Body of pancreas (tissue), 4 donors: ENCODE data around the gene TMEM184B. TPM values are rescaled to one million over a fixed set of nuclear protein-coding genes. Genes with fewer than 3 reads are reported as not detected.

ENCODE experiments used
- ATAC-seq: fragments of 150-250 bp; one replicate; pipeline ENCODE4 v1.9.1; 2016
- DNase-seq, 4 donors: peaks; one replicate each; pipeline ENCODE4 v3.0.0-alpha.2; 2019
- H3K27ac ChIP-seq, 4 donors: fragments of 200-600 bp; sonication (generic); 1 replicate in 3 of 4; 2 replicates in 1 of 4; pipeline versions ENCODE4 v1.5.1 to v1.6.1; 2016 to 2019; ENCODE audit warnings: mild to moderate bottlenecking in 1 of 4, mixed read lengths in 1 of 4, moderate library complexity in 1 of 4
- H3K27me3 ChIP-seq, 2 donors: fragments of 200-600 bp; sonication (generic); one replicate each; pipeline ENCODE4 v1.6.0; 2016; ENCODE audit warnings: mild to moderate bottlenecking in 1 of 2
- H3K36me3 ChIP-seq, 2 donors: fragments of 200-600 bp; sonication (generic); replicated peaks in 1 of 2; 2 replicates each; pipeline ENCODE4 v1.5.1; 2016; ENCODE audit warnings: low read depth in 2 of 2; ENCODE audit not compliant: insufficient read depth in 1 of 2
- H3K4me1 ChIP-seq: fragments of 200-600 bp; sonication (generic); one replicate; pipeline ENCODE4 v1.6.0; 2016
- H3K4me3 ChIP-seq, 2 donors: fragments of 200-600 bp; sonication (generic); 1 replicate in 1 of 2; 2 replicates in 1 of 2; pipeline ENCODE4 v1.5.1; 2016 to 2019
- H3K9me3 ChIP-seq, 3 donors: fragments of 200-600 bp; sonication (generic); 1 replicate in 2 of 3; 2 replicates in 1 of 3; pipeline ENCODE4 v1.5.1; 2016
- POLR2A ChIP-seq, 3 donors: fragments of 450-650 bp; IDR thresholded peaks; one replicate each; pipeline ENCODE4 v1.6.1; 2016; ENCODE audit warnings: antibody characterized with exemption in 3 of 3, mild to moderate bottlenecking in 2 of 3
- WGBS, 2 donors: methylation state at CpG; one replicate each; pipeline ENCODE4 v1.1.5; 2017; 5-methylcytosine and 5-hydroxymethylcytosine counted together
- intact Hi-C: fragments of 100-400 bp; cut with DNase I; formaldehyde crosslinking; loops from one replicate; pipeline ENCODE4 v1.15.1; 2023
- total RNA-seq, 2 donors: library from RNA; depleted of rRNA; stranded (reverse); fragments of >200 nt; gene quantifications; one replicate each; pipeline ENCODE4 v1.1.0, GENCODE V29; 2016
- TF ChIP-seq, protein P1 (sequence below), 7 experiments: fragments of 450-650 bp in 4 of 7; fragments of 200-600 bp in 3 of 7; sonication (generic) in 3 of 7; IDR thresholded peaks; one replicate each; pipeline ENCODE4 v1.5.1; 2016 to 2019; ENCODE audit warnings: antibody characterized with exemption in 7 of 7

Gene TMEM184B
- total RNA-seq, 2 donors from 2014 or later, result 28.7 to 31.4 TPM

- H3K4me1 ChIP-seq, result peaks cover 59% of the 10 kb centered on the region
- TF ChIP-seq, protein P1, sequence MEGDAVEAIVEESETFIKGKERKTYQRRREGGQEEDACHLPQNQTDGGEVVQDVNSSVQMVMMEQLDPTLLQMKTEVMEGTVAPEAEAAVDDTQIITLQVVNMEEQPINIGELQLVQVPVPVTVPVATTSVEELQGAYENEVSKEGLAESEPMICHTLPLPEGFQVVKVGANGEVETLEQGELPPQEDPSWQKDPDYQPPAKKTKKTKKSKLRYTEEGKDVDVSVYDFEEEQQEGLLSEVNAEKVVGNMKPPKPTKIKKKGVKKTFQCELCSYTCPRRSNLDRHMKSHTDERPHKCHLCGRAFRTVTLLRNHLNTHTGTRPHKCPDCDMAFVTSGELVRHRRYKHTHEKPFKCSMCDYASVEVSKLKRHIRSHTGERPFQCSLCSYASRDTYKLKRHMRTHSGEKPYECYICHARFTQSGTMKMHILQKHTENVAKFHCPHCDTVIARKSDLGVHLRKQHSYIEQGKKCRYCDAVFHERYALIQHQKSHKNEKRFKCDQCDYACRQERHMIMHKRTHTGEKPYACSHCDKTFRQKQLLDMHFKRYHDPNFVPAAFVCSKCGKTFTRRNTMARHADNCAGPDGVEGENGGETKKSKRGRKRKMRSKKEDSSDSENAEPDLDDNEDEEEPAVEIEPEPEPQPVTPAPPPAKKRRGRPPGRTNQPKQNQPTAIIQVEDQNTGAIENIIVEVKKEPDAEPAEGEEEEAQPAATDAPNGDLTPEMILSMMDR (IDR thresholded peaks at IDR 0.05), result no peak
- TF ChIP-seq POLR2A (IDR thresholded peaks at IDR 0.05), result no peak
- intact Hi-C loops, result no loop called here
- peak overlapping the region; percentile 90 to 98 (median 96) for H3K27ac ChIP-seq
- DNase-seq (no peak), ATAC-seq (no peak)
- no peaks in the 10 kb centered on the region for H3K9me3 ChIP-seq
- H3K4me3 ChIP-seq, result no peak overlapping the region
- H3K27me3 ChIP-seq, result no peaks in the 10 kb centered on the region
- WGBS, 2 donors, result 72 to 75% methylated on average over 15 to 22 of the region's 23 CpGs
- H3K36me3 ChIP-seq, result no peaks in the 10 kb centered on the region
Measured at GRCh38 chr22:38314051-38314932, 41.5 kb upstream of the TMEM184B start.

DNA sequence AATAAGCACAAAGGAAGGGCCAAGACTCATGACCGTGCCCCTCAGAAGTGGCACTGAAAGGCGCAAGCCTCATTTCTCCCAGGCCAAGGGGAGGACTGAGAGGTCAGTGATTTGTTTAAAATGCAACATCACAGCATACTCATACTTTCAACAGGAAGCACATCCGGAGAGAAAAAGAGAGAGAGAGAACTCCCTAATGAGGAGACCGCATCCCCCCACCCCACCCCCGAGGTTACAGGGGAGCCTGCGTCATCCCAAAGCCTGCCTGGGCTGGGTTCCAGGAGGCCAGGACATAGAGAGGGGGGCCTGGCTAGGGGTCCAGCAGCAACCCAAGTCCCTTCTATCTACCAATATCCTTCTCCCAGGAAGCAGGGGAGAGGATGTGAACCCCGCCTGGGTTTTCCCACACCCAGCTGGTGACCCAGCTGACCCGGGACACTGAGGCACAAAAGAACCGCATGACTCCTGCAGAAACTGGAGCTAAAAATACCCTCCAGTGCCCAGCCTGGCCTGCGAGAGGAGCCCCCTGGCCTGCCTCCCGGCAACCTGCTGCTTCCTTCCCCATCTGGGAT, 40.7 kb upstream of the TMEM184B start:
- DNase-seq (peak in 3 of 4 donors; percentile 42 to 44 (median 42)), ATAC-seq (no peak)
- H3K4me3 ChIP-seq, result no peak overlapping the region
- H3K27me3 ChIP-seq, result no peaks in the 10 kb centered on the region
- peaks cover 57% of the 10 kb centered on the region for H3K4me1 ChIP-seq
- no peak for TF ChIP-seq POLR2A (IDR thresholded peaks at IDR 0.05)
- TF ChIP-seq, protein P1 (IDR thresholded peaks at IDR 0.05), result no peak
- 47 to 67% methylated on average over 6 to 11 of the region's 11 CpGs for WGBS, 2 donors
- no peaks in the 10 kb centered on the region for H3K36me3 ChIP-seq
- intact Hi-C loops, result no loop called here
- peak overlapping the region; percentile 23 to 98 (median 96) for H3K27ac ChIP-seq
- no peaks in the 10 kb centered on the region for H3K9me3 ChIP-seq

DNA sequence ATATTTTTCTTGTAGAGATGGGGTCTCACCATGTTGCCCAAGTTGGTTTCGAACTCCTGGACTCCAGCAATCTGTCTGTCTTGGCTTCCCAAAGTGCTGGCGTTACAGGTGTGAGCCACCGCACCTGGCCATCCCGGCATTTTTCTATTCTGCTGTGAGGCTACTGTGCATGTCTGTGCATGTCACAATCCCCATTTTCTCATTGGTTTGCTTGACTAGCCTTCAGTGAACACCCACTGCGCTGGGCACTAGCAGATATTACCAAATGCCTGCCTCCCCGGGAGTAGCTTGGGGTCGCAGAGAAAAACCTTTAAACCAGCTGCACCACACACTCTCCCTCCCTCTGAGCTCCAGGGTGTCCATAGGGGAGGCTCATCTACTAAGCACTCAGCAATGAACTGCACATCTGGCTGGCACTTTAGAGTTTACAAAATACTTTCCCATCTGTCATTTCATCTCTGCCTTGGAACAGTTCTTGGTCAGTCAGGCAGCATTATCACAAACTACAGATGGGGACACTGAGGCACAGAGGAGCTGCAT, 39.5 kb upstream of the TMEM184B start:
- Histone ChIP-seq H3K36me3 (no peaks in the 10 kb centered on the region), H3K9me3 (no peaks in the 10 kb centered on the region), H3K4me3 (no peak overlapping the region), H3K27me3 (no peaks in the 10 kb centered on the region), H3K27ac (peak overlapping the region in 2 of 4 donors; percentile 94 to 97), H3K4me1 (peaks cover 49% of the 10 kb centered on the region)
- WGBS, 2 donors, result 87 to 89% methylated on average over 6 to 7 of the region's 7 CpGs
- TF ChIP-seq, protein P1 (IDR thresholded peaks at IDR 0.05), result no peak
- no peak for TF ChIP-seq POLR2A (IDR thresholded peaks at IDR 0.05)
- no peak for DNase-seq
- intact Hi-C loops, result no loop called here
- no peak for ATAC-seq

DNA sequence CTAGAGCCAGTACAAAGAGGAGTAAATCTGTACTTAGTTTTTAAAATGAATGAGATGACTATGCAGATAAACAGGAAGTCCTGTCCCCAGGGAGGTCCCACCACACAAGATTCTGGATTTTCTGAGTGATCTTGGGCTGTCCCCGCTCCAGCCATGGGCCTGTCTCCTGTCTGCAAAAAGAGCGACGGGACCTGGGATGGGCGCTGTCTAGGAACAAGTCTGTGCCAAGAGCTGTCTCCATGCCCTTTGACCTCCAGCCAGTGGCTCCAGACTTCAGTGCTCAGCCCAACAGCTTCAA, 38.5 kb upstream of the TMEM184B start:
- Histone ChIP-seq H3K27ac (peak overlapping the region in 1 of 4 donors; percentile 51), H3K9me3 (no peaks in the 10 kb centered on the region), H3K4me3 (no peak overlapping the region), H3K36me3 (no peaks in the 10 kb centered on the region), H3K4me1 (peaks cover 51% of the 10 kb centered on the region), H3K27me3 (no peaks in the 10 kb centered on the region)
- DNase-seq, result no peak
- WGBS, 2 donors, result 67 to 71% methylated on average over 4 of the region's 4 CpGs
- intact Hi-C loops, result no loop called here
- ATAC-seq, result no peak
- TF ChIP-seq POLR2A (IDR thresholded peaks at IDR 0.05), result no peak
- TF ChIP-seq, protein P1 (IDR thresholded peaks at IDR 0.05), result no peak
